HepG2 (cell line): ENCODE measurements around the gene ST3GAL2. TPM values are rescaled to one million over a fixed set of nuclear protein-coding genes. Genes with fewer than 3 reads are reported as not detected.

Experiments
- ARNTL ChIP-seq: sonication (generic); formaldehyde crosslinking; IDR thresholded peaks from 2 replicates; pipeline ENCODE4 v1.4.0; 2020; ENCODE audit warnings: mild to moderate bottlenecking, missing genetic modification reagents
- CEBPB ChIP-seq: IDR thresholded peaks from 2 replicates; pipeline ENCODE4 v1.6.1; 2011; ENCODE audit warnings: low read depth, low read length, improper control_type of control experiment, borderline replicate concordance
- EZH2 ChIP-seq: conservative IDR thresholded peaks from 2 replicates; pipeline ENCODE4 v1.6.1; 2012; ENCODE audit warnings: mild to moderate bottlenecking, low read depth, low read length, moderate library complexity
- GLI4 ChIP-seq: sonication (generic); formaldehyde crosslinking; IDR thresholded peaks from 2 replicates; pipeline ENCODE4 v1.5.1; 2020; ENCODE audit warnings: missing genetic modification reagents, mild to moderate bottlenecking, moderate library complexity, borderline replicate concordance
- HNRNPH1 ChIP-seq: fragments of 200-400 bp; formaldehyde crosslinking; optimal IDR thresholded peaks from 2 replicates; pipeline ENCODE3; 2017; ENCODE audit warnings: mild to moderate bottlenecking, low read depth, low read length
- MAX ChIP-seq: IDR thresholded peaks from 2 replicates; pipeline ENCODE4 v1.6.1; 2012; ENCODE audit warnings: inconsistent platforms
- MAZ ChIP-seq, 2 experiments: sonication (generic) in 1 of 2; formaldehyde crosslinking in 1 of 2; IDR thresholded peaks; 2 replicates each; pipeline versions ENCODE4 v1.5.0 to v1.6.1; 2012 to 2020; ENCODE audit warnings: low read depth in 2 of 2, mild to moderate bottlenecking in 2 of 2, borderline replicate concordance in 1 of 2, improper control_type of control experiment in 1 of 2, low read length in 1 of 2, missing genetic modification reagents in 1 of 2, moderate library complexity in 1 of 2
- NFIC ChIP-seq: IDR thresholded peaks from 2 replicates; pipeline ENCODE4 v1.6.1; 2012; ENCODE audit warnings: mild to moderate bottlenecking, low read length, inconsistent platforms
- NR2F1 ChIP-seq, 2 experiments: fragments of 450-650 bp in 1 of 2; formaldehyde crosslinking in 1 of 2; IDR thresholded peaks; 2 replicates each; pipeline versions ENCODE4 v1.5.0 to v1.6.1; 2016 to 2020; ENCODE audit warnings: mild to moderate bottlenecking in 1 of 2, missing compliant biosample characterization in 1 of 2, missing genetic modification reagents in 1 of 2, moderate library complexity in 1 of 2
- PAX8 ChIP-seq: sonication (generic); formaldehyde crosslinking; IDR thresholded peaks from 2 replicates; pipeline ENCODE4 v1.8.0; 2022; ENCODE audit warnings: mild to moderate bottlenecking, missing genetic modification reagents, borderline replicate concordance
- TBX2 ChIP-seq: sonication (generic); formaldehyde crosslinking; IDR thresholded peaks from 2 replicates; pipeline ENCODE4 v1.5.0; 2020; ENCODE audit warnings: missing genetic modification reagents, mild to moderate bottlenecking, borderline replicate concordance
- TFE3 ChIP-seq: IDR thresholded peaks from 2 replicates; pipeline ENCODE4 v1.6.1; 2016
- ZBTB1 ChIP-seq: sonication (generic); formaldehyde crosslinking; IDR thresholded peaks from 2 replicates; pipeline ENCODE4 v1.4.0; 2020; ENCODE audit warnings: missing genetic modification reagents, borderline replicate concordance
- ZBTB39 ChIP-seq: sonication (generic); formaldehyde crosslinking; IDR thresholded peaks from 2 replicates; pipeline ENCODE4 v1.5.0; 2020; ENCODE audit warnings: missing genetic modification reagents
- ZMAT3 ChIP-seq: sonication (generic); formaldehyde crosslinking; conservative IDR thresholded peaks from 2 replicates; pipeline ENCODE4 v1.7.0; 2021; ENCODE audit warnings: missing genetic modification reagents
- ZNF160 ChIP-seq: sonication (generic); formaldehyde crosslinking; IDR thresholded peaks from 2 replicates; pipeline ENCODE4 v1.8.0; 2022; ENCODE audit warnings: mild to moderate bottlenecking, inconsistent platforms, missing genetic modification reagents
- ZNF207 ChIP-seq: fragments of 450-650 bp; IDR thresholded peaks from 2 replicates; pipeline ENCODE4 v1.6.1; 2016; ENCODE audit warnings: antibody characterized with exemption, borderline replicate concordance
- ZNF232 ChIP-seq: sonication (generic); formaldehyde crosslinking; IDR thresholded peaks from 2 replicates; pipeline ENCODE4 v1.4.0; 2020; ENCODE audit warnings: missing genetic modification reagents, borderline replicate concordance
- ZNF331 ChIP-seq: sonication (generic); formaldehyde crosslinking; IDR thresholded peaks from 2 replicates; pipeline ENCODE4 v1.4.0; 2020; ENCODE audit warnings: missing genetic modification reagents
- ZNF33A ChIP-seq: sonication (generic); formaldehyde crosslinking; IDR thresholded peaks from 2 replicates; pipeline ENCODE4 v1.5.1; 2020; ENCODE audit warnings: missing genetic modification reagents, mild to moderate bottlenecking, moderate library complexity, borderline replicate concordance
- ZNF34 ChIP-seq: sonication (generic); formaldehyde crosslinking; IDR thresholded peaks from 2 replicates; pipeline ENCODE4 v1.4.0; 2020; ENCODE audit warnings: mild to moderate bottlenecking, missing genetic modification reagents, borderline replicate concordance
- ZNF343 ChIP-seq: sonication (generic); formaldehyde crosslinking; IDR thresholded peaks from 2 replicates; pipeline ENCODE4 v1.4.0; 2020; ENCODE audit warnings: mild to moderate bottlenecking, missing genetic modification reagents
- ZNF354B ChIP-seq: sonication (generic); formaldehyde crosslinking; IDR thresholded peaks from 2 replicates; pipeline ENCODE4 v1.8.0; 2022; ENCODE audit warnings: mild to moderate bottlenecking, missing genetic modification reagents
- ZNF451 ChIP-seq: sonication (generic); formaldehyde crosslinking; IDR thresholded peaks from 2 replicates; pipeline ENCODE4 v1.5.0; 2020; ENCODE audit warnings: mild to moderate bottlenecking, missing genetic modification reagents
- ZNF460 ChIP-seq: sonication (generic); formaldehyde crosslinking; IDR thresholded peaks from 2 replicates; pipeline ENCODE4 v1.5.1; 2020; ENCODE audit warnings: missing genetic modification reagents, mild to moderate bottlenecking, borderline replicate concordance
- ZNF616 ChIP-seq: sonication (generic); formaldehyde crosslinking; IDR thresholded peaks from 2 replicates; pipeline ENCODE4 v1.5.0; 2020; ENCODE audit warnings: low read depth, mild to moderate bottlenecking, missing genetic modification reagents
- ZNF678 ChIP-seq: sonication (generic); formaldehyde crosslinking; IDR thresholded peaks from 2 replicates; pipeline ENCODE4 v1.4.0; 2020; ENCODE audit warnings: mild to moderate bottlenecking, missing genetic modification reagents
- polyA plus RNA-seq, 8 experiments: library from polyadenylated mRNA; depleted of rRNA in 3 of 8; stranded (reverse) in 7 of 8; unstranded in 1 of 8; fragments of >200 nt; fragmentation: Illumina TruSeq in 4 of 8; extraction: Trizol in 4 of 8; gene quantifications; 2 replicates each; pipeline versions ENCODE4 v1.2.1 to v1.2.3, GENCODE V29; 2011 to 2016; ENCODE audit warnings: low read depth in 4 of 8, missing spikeins in 1 of 8, mixed read lengths in 1 of 8; ENCODE audit not compliant: insufficient read depth in 1 of 8
- total RNA-seq, 5 experiments: library from RNA; depleted of rRNA; stranded (reverse); fragments of >200 nt; fragmentation: Illumina TruSeq; extraction: Trizol; gene quantifications; 2 replicates each; pipeline ENCODE4 v1.2.3, GENCODE V29; 2016; ENCODE audit warnings: low read depth in 1 of 5

The ST3GAL2 gene
- total and polyA plus RNA-seq, 2 of the 13 experiments (the other 11 are each of a cell fraction or from before 2014, with no cell fraction given): 16.3 to 24.9 TPM

DNA sequence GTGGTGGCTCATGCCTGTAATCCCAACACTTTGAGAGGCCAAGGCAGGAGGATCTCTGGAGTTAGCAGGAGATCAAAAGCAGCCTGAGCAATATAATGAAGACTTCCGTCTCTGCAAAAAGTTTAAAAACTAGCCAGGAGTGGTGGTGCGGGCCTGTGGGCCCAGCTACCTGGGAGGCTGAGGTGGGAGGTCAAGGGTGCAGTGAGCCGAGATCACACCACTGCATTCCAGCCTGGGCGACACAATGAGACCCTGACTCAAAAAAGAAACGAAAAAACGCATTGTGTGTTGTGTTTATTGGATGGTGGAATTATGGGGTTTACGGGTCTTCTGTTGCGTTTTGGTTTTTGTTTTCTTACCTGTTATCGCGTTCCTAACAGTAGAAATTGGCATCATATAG, 93.1 kb downstream of the ST3GAL2 start (continued):
- TF ChIP-seq NR2F1 (CRISPR knock-in tag; IDR thresholded peaks at IDR 0.05) (peak in 1 of 2 experiments; percentile 33; a peak in 2 of 4 replicates), ZBTB39 (CRISPR knock-in tag) (no peak), EZH2 (no peak), ZNF207 (0 out of 2 replicates have a peak, but pooled peaks have one; percentile 31), PAX8 (CRISPR knock-in tag) (no peak), ZNF232 (CRISPR knock-in tag) (no peak), ZNF331 (CRISPR knock-in tag) (no peak), ZNF33A (CRISPR knock-in tag) (no peak), ZNF354B (CRISPR knock-in tag) (peak; percentile 11; the same call in 1 of the 2 replicates), ZNF160 (CRISPR knock-in tag) (no peak), TBX2 (CRISPR knock-in tag) (no peak), ZNF34 (CRISPR knock-in tag) (peak; percentile 22; the same call in 1 of the 2 replicates), ZNF678 (CRISPR knock-in tag) (no peak), ZNF460 (CRISPR knock-in tag) (peak; percentile 81), ZBTB1 (CRISPR knock-in tag) (no peak), MAX (no peak), ZNF616 (no peak), TFE3 (CRISPR knock-in tag) (no peak), MAZ (IDR thresholded peaks at IDR 0.05; ENCODE audit: borderline replicate concordance, low read depth, low read length) (no peak), MAZ (CRISPR knock-in tag; IDR thresholded peaks at IDR 0.05; ENCODE audit: low read depth) (no peak), NFIC (0 out of 2 replicates have a peak, but pooled peaks have one; percentile 11), ARNTL (CRISPR knock-in tag) (no peak), CEBPB (no peak), GLI4 (CRISPR knock-in tag) (no peak), HNRNPH1 (no peak), ZMAT3 (CRISPR knock-in tag) (no peak; the same call in 1 of the 2 replicates), ZNF451 (CRISPR knock-in tag) (no peak), ZNF343 (CRISPR knock-in tag) (0 out of 2 replicates have a peak, but pooled peaks have one; percentile 11)
